Ascending aorta (tissue), 2 donors: ENCODE results near the gene TMC8. TPM values are rescaled to one million over a fixed set of nuclear protein-coding genes. Genes with fewer than 3 reads are reported as not detected.

Experiments
- DNase-seq, 2 donors: peaks; one replicate each; pipeline ENCODE4 v3.0.0-alpha.2; 2019; ENCODE audit warnings: low spot score in 2 of 2
- H3K27ac ChIP-seq, 2 donors: fragments of 200-600 bp; sonication (generic); one replicate each; pipeline ENCODE4 v1.5.1; 2016 to 2017; ENCODE audit warnings: mild to moderate bottlenecking in 1 of 2
- H3K27me3 ChIP-seq: fragments of 200-600 bp; sonication (generic); one replicate; pipeline ENCODE4 v1.5.1; 2017
- H3K36me3 ChIP-seq, 2 donors: fragments of 200-600 bp; sonication (generic); one replicate each; pipeline ENCODE4 v1.5.1; 2016
- H3K4me1 ChIP-seq, 2 donors: fragments of 200-600 bp; sonication (generic); one replicate each; pipeline ENCODE4 v1.5.1; 2016 to 2017; ENCODE audit warnings: mild to moderate bottlenecking in 1 of 2
- H3K4me3 ChIP-seq, 2 donors: fragments of 200-600 bp; sonication (generic); one replicate each; pipeline ENCODE4 v1.5.1; 2016 to 2017; ENCODE audit warnings: mild to moderate bottlenecking in 1 of 2
- H3K9me3 ChIP-seq, 2 donors: fragments of 200-600 bp; sonication (generic); one replicate each; pipeline ENCODE4 v1.5.1; 2016
- intact Hi-C: fragments of 100-400 bp; cut with DNase I; formaldehyde crosslinking; loops from one replicate; pipeline ENCODE4 v1.15.1; 2023
- total RNA-seq: library from RNA; depleted of rRNA; stranded (reverse); fragments of >200 nt; gene quantifications from one replicate; pipeline ENCODE4 v1.1.0, GENCODE V29; 2016
- TF ChIP-seq, protein P1 (sequence below), 3 experiments: fragments of 200-600 bp in 2 of 3; fragments of 450-650 bp in 1 of 3; sonication (generic) in 2 of 3; IDR thresholded peaks; one replicate each; pipeline ENCODE4 v1.5.1; 2016 to 2019; ENCODE audit warnings: antibody characterized with exemption in 3 of 3, mild to moderate bottlenecking in 1 of 3, moderate library complexity in 1 of 3

Gene TMC8
- total RNA-seq, 1 donor from 2014 or later: 9.6 TPM

- peak overlapping the region in 1 of 2 donors; percentile 0 for H3K27ac ChIP-seq
- H3K36me3 ChIP-seq: no peaks in the 10 kb centered on the region
- DNase-seq: no peak
- no peaks in the 10 kb centered on the region for H3K9me3 ChIP-seq
- no peaks in the 10 kb centered on the region for H3K27me3 ChIP-seq
- H3K4me3 ChIP-seq: no peak overlapping the region
- intact Hi-C loops: no loop called here
- TF ChIP-seq, protein P1, sequence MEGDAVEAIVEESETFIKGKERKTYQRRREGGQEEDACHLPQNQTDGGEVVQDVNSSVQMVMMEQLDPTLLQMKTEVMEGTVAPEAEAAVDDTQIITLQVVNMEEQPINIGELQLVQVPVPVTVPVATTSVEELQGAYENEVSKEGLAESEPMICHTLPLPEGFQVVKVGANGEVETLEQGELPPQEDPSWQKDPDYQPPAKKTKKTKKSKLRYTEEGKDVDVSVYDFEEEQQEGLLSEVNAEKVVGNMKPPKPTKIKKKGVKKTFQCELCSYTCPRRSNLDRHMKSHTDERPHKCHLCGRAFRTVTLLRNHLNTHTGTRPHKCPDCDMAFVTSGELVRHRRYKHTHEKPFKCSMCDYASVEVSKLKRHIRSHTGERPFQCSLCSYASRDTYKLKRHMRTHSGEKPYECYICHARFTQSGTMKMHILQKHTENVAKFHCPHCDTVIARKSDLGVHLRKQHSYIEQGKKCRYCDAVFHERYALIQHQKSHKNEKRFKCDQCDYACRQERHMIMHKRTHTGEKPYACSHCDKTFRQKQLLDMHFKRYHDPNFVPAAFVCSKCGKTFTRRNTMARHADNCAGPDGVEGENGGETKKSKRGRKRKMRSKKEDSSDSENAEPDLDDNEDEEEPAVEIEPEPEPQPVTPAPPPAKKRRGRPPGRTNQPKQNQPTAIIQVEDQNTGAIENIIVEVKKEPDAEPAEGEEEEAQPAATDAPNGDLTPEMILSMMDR (IDR thresholded peaks at IDR 0.05): no peak
- H3K4me1 ChIP-seq: peaks cover 5 to 31% of the 10 kb centered on the region in 2 donors
Observed at GRCh38 chr17:78130090-78130436, 508 bp upstream of the TMC8 start.

DNA sequence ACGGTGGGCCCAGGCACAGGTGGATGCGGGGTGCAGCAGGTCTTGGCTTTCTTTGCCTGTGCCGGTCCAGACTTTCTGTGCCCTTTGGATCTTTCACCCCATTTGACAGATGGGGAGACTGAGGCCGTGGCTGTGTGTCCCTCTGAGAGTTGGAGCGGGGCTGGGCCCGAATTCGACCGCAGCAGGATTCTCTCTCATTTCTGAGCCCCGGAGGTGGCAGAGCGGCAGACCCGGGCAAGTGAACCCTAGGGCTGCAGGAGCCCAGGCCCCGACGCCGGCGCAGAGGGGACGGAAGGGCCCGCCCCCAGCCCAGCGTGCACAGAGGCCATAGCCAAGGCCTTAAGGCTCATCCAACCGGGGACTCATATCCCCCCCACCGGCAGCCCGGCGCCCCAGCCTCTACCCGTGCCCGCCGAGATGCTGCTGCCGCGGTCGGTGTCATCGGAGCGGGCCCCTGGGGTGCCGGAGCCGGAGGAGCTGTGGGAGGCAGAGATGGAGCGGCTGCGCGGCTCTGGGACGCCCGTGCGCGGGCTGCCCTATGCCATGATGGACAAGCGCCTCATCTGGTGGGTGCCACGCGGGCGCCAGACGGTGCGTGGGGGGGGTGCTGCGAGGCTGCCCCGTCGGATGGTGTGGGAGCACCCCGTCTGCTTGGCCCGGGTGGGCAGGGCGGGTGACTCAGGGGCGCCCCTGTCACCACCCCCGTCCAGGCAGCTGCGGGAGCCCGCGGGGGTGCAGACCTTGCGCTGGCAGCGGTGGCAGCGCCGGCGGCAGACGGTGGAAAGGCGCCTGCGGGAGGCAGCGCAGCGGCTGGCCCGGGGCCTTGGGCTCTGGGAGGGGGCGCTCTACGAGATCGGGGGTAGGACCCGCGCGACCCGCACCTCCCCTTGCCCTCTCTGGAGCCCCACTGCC, 857 bp downstream of the TMC8 start:
- H3K36me3 ChIP-seq: no peaks in the 10 kb centered on the region
- TF ChIP-seq, protein P1 (IDR thresholded peaks at IDR 0.05): no peak
- no peaks in the 10 kb centered on the region for H3K27me3 ChIP-seq
- peaks cover 5 to 24% of the 10 kb centered on the region in 2 donors for H3K4me1 ChIP-seq
- peak overlapping the region in 1 of 2 donors; percentile 46 for H3K4me3 ChIP-seq
- no peak for DNase-seq
- H3K27ac ChIP-seq: no peak overlapping the region
- no peaks in the 10 kb centered on the region for H3K9me3 ChIP-seq
- intact Hi-C loops: no loop called here

- Histone ChIP-seq H3K36me3 (no peaks in the 10 kb centered on the region), H3K27ac (no peak overlapping the region), H3K27me3 (no peaks in the 10 kb centered on the region), H3K4me3 (peak overlapping the region in 1 of 2 donors; percentile 46), H3K4me1 (peaks cover 5 to 24% of the 10 kb centered on the region in 2 donors), H3K9me3 (no peaks in the 10 kb centered on the region)
- TF ChIP-seq, protein P1 (IDR thresholded peaks at IDR 0.05): no peak
- no peak for DNase-seq
- intact Hi-C loops: no loop called here
Observed at GRCh38 chr17:78132084-78132676, 1.6 kb downstream of the TMC8 start.

GRCh38 chr17:78132767-78133178, 2.2 kb downstream of the TMC8 start:
- H3K36me3 ChIP-seq: no peaks in the 10 kb centered on the region
- H3K4me1 ChIP-seq: peaks cover 5 to 18% of the 10 kb centered on the region in 2 donors
- no peak overlapping the region for H3K27ac ChIP-seq
- intact Hi-C loops: no loop called here
- H3K9me3 ChIP-seq: no peaks in the 10 kb centered on the region
- DNase-seq: no peak
- TF ChIP-seq, protein P1 (IDR thresholded peaks at IDR 0.05): no peak
- H3K4me3 ChIP-seq: no peak overlapping the region
- H3K27me3 ChIP-seq: no peaks in the 10 kb centered on the region

DNA sequence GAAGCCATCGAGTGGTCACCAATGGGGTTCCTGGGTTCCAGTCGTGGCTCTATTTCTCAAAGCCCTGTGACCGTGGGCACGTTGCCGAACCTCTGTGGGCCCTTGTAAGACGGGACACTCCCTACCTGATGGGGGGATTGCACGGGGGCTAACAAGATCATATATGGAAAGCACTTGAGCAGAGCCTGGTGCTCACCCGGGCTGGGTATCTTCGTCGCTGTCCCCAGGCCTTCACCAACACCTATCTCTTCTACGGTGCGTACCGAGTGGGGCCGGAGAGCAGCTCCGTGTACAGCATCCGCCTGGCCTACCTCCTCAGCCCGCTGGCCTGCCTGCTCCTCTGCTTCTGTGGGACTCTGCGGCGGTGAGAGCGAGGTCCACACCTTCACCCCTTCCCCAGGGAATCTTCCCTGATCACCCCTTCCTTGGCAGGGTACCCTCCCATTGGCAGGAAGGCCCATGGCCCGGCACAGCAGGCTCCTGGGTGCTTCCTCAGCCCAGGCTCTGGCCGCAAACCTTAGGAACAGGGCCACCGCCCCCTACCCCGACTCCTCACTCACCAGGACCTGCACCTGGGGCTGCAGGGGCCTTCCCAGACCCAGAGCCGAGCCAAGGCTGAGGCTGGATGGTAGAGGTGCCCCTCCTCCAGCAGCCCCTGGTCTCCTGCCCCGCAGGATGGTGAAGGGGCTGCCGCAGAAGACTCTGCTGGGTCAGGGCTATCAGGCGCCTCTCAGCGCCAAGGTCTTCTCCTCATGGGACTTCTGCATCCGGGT, 2.8 kb downstream of the TMC8 start:
- H3K27ac ChIP-seq: no peak overlapping the region
- DNase-seq: no peak
- H3K36me3 ChIP-seq: no peaks in the 10 kb centered on the region
- intact Hi-C loops: no loop called here
- TF ChIP-seq, protein P1 (IDR thresholded peaks at IDR 0.05): no peak
- H3K27me3 ChIP-seq: no peaks in the 10 kb centered on the region
- no peaks in the 10 kb centered on the region for H3K9me3 ChIP-seq
- H3K4me3 ChIP-seq: no peak overlapping the region
- peaks cover 3 to 12% of the 10 kb centered on the region in 2 donors for H3K4me1 ChIP-seq
